ACC112 (cell line): Measurements from ENCODE around the gene NKAIN1.

Experiments
- H2AFZ ChIP-seq: fragments of 200-600 bp; sonication (generic); one replicate; pipeline ENCODE4 v1.6.0; 2017; ENCODE audit warnings: antibody characterized with exemption, low read length; ENCODE audit not compliant: unreplicated experiment
- H3K27ac ChIP-seq: fragments of 200-600 bp; sonication (generic); 2 replicates; pipeline ENCODE4 v1.5.1; 2014; ENCODE audit warnings: low read depth, mild to moderate bottlenecking, antibody characterized with exemption, low read length, moderate library complexity
- H3K27me3 ChIP-seq: fragments of 200-600 bp; sonication (generic); 2 replicates; pipeline ENCODE4 v1.6.1; 2014; ENCODE audit warnings: mild to moderate bottlenecking, antibody characterized with exemption, low read length, moderate library complexity, mixed read lengths; ENCODE audit not compliant: insufficient read depth
- H3K36me3 ChIP-seq: fragments of 200-600 bp; sonication (generic); 2 replicates; pipeline ENCODE4 v1.6.1; 2016; ENCODE audit warnings: mild to moderate bottlenecking, antibody characterized with exemption, low read length, moderate library complexity, mixed read lengths; ENCODE audit not compliant: insufficient read depth
- H3K4me1 ChIP-seq: fragments of 200-600 bp; sonication (generic); one replicate; pipeline ENCODE4 v1.6.1; 2016; ENCODE audit warnings: low read length, mixed read lengths; ENCODE audit not compliant: insufficient read depth, unreplicated experiment, control insufficient read depth
- H3K4me3 ChIP-seq: fragments of 200-600 bp; sonication (generic); 2 replicates; pipeline ENCODE4 v1.5.1; 2014; ENCODE audit warnings: mild to moderate bottlenecking, low read depth, low read length
- H3K79me2 ChIP-seq: fragments of 200-600 bp; sonication (generic); one replicate; pipeline ENCODE4 v1.6.0; 2016; ENCODE audit warnings: low read length; ENCODE audit not compliant: control insufficient read depth, unreplicated experiment, insufficient read depth

Gene NKAIN1

DNA sequence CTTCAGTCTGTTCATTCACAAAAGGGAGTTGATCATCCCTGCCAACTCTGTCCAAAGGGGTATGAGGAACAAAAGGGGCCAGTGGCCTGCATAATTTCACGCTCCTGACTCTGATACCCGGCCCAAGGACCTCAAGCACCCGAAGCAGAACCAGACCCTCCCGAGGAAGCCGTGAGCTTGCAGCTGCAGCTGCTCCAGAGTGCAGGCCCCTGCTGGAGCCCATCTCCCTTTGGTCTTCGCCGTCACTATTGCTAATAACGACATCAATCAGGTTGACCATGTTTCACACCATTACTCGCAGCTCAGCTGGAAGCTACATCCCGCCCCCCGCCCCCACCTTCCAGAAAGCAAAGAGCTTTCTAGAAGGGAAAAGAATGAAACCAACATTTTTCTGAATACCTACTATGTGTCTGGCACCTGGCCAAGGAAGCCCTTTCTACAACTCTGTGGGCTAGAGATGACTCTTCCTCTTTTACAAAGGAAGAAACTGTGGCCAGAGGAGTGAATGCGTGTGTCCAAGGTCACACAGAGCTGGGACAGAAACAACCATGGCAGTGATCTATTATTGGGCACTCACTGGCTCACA, 5.5 kb downstream of the NKAIN1 start:
- H3K4me1 ChIP-seq, result peaks cover 4% of the 10 kb centered on the region
- H2AFZ ChIP-seq, result no peak overlapping the region
- H3K36me3 ChIP-seq, result no peaks in the 10 kb centered on the region
- H3K27ac ChIP-seq, result no peak overlapping the region
- no peak overlapping the region for H3K4me3 ChIP-seq
- H3K27me3 ChIP-seq, result peaks cover 54% of the 10 kb centered on the region
- H3K79me2 ChIP-seq, result no peaks in the 10 kb centered on the region

DNA sequence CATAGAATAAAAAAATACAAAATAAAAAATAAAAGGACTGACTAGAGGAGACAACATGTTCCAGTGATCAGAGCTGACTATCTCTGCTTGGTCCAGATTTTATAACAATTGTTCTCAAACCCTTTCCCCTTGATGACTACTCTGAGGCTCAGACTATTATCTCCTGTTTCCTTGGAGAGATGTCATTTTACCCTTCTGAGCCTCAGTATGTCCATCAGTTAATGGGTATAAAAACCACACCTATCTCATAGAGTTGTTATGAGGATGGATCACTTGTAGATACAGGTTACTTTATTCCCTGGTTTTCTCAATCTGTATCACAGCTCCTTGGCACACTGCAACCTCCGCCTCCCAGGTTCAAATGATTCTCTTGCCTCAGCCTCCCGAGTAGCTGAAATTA, 7.0 kb downstream of the NKAIN1 start:
- Histone ChIP-seq H3K4me3 (no peak overlapping the region), H3K36me3 (no peaks in the 10 kb centered on the region), H3K27me3 (peaks cover 39% of the 10 kb centered on the region), H2AFZ (no peak overlapping the region), H3K27ac (no peak overlapping the region), H3K4me1 (no peaks in the 10 kb centered on the region), H3K79me2 (no peaks in the 10 kb centered on the region)

DNA sequence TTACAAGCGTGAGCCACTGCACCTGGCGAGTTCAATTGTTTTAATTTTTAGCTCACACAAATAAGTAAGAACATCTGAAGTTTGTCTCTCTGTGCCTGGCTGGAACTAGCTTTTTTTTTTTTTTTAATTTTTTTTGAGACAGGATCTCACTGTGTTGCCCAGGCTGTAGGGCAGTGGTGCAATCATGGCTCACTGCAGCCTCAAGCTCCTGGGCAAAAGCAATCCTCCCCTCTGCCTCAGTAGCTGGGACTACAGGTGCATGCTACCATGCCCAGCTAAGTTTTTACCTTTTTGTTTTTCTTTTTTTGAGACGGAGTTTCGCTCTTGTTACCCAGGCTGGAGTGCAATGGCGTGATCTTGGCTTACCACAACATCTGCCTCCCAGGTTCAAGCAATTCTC, 7.9 kb downstream of the NKAIN1 start:
- Histone ChIP-seq H3K4me3 (no peak overlapping the region), H3K36me3 (no peaks in the 10 kb centered on the region), H3K27ac (no peak overlapping the region), H3K27me3 (peaks cover 31% of the 10 kb centered on the region), H2AFZ (no peak overlapping the region), H3K4me1 (no peaks in the 10 kb centered on the region), H3K79me2 (no peaks in the 10 kb centered on the region)

DNA sequence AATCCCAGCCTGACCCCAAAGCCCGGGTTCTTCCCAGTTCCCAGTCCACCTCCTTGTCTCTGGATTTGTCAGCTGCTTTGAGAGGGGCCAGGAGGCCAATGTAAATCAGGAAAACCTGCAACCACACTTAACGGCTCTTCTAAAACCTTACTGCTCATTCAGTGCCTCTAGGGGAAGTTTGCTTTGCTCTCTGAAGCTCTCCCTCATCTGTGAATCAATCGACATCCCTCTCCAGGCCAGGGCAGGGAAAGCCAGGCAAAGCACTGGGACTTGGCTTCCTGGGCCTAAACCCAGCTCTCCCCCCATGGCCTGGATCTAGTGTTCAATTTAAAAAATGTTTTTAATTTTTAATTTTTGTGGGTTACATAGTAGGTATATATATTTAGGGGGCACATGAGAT, 9.3 kb downstream of the NKAIN1 start:
- Histone ChIP-seq H3K27ac (no peak overlapping the region), H3K4me3 (no peak overlapping the region), H3K79me2 (no peaks in the 10 kb centered on the region), H2AFZ (no peak overlapping the region), H3K27me3 (peaks cover 22% of the 10 kb centered on the region; the same call in 1 of the 2 replicates), H3K36me3 (no peaks in the 10 kb centered on the region), H3K4me1 (no peaks in the 10 kb centered on the region)

DNA sequence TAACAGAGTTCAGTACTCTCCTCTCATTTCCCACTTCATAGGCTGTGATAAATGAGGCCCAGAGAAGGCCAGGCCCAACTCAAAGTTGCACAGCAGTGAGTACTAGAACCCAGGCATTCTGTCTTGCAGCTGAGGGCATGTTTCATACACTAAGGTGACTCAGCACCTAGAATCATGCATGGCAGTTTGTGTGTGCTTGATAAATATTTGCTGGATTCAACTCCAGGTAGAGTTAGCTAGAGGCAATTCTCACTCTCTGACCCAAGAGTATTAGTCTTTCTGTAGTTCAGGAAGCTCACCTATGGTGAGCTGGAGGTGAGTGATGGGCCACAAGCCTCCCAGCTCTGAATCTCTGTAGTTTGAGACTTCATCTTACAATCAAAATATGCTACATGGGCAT, 10.7 kb downstream of the NKAIN1 start:
- no peaks in the 10 kb centered on the region for H3K36me3 ChIP-seq
- H3K4me1 ChIP-seq, result no peaks in the 10 kb centered on the region
- no peaks in the 10 kb centered on the region for H3K79me2 ChIP-seq
- peaks cover 17% of the 10 kb centered on the region for H3K27me3 ChIP-seq
- no peak overlapping the region for H3K27ac ChIP-seq
- no peak overlapping the region for H2AFZ ChIP-seq
- H3K4me3 ChIP-seq, result no peak overlapping the region

DNA sequence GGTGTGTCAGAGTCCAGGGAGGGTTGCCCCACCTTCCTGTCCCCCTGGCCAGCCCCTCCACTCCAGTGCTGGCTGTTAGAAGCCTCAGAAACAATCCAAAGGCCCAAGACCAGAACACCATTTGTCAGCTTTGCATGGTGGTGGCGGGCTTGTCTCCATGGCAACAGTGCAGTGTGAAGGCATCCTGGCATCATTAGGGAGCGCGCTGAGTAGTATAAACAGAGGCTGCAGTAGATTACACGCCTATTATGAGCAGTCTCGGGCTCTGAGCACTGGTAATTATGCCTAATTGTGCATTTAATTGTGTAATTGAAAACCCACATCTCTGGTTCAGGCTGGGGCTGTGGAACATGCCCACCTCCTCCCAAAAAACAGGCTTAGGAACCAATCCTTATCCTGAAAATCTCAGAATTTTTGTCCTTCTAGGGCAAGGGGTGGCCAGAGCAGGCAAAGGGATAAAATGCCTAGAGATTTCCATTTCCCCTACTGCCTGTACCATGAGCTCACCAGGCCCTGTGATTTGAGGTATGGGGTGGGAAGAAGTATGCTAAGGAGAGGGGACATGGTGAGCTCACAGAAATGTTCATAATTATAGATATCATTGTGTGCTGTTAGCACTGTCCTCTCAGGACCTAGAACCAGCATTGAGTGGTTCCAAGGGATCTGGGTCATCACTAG, 11.7 kb downstream of the NKAIN1 start:
- no peaks in the 10 kb centered on the region for H3K36me3 ChIP-seq
- no peaks in the 10 kb centered on the region for H3K4me1 ChIP-seq
- H3K4me3 ChIP-seq, result no peak overlapping the region
- H3K27me3 ChIP-seq, result peaks cover 19% of the 10 kb centered on the region
- no peak overlapping the region for H3K27ac ChIP-seq
- no peaks in the 10 kb centered on the region for H3K79me2 ChIP-seq
- no peak overlapping the region for H2AFZ ChIP-seq

DNA sequence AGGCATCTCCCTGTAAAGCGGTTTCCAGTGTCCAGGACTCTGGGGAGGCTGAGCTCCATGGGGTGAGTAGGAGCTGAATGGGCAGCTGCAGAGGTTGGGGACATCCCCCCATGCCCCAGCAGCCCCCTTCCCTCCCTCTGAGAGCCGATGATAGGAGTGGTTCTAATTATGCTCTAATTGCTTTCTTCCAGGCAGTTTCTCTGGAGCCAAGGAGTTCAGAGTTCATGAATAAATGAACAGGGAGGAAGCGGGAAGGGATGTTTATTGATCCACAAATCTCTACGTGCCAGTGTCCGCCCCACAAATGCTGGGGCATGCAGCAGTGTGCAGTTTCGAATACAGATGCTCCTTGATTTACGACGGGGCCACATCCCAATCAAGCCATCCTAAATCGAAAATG, 15.6 kb downstream of the NKAIN1 start:
- Histone ChIP-seq H3K4me3 (no peak overlapping the region), H2AFZ (no peak overlapping the region), H3K4me1 (no peaks in the 10 kb centered on the region), H3K79me2 (no peaks in the 10 kb centered on the region), H3K36me3 (no peaks in the 10 kb centered on the region), H3K27me3 (peaks cover 19% of the 10 kb centered on the region), H3K27ac (no peak overlapping the region)

DNA sequence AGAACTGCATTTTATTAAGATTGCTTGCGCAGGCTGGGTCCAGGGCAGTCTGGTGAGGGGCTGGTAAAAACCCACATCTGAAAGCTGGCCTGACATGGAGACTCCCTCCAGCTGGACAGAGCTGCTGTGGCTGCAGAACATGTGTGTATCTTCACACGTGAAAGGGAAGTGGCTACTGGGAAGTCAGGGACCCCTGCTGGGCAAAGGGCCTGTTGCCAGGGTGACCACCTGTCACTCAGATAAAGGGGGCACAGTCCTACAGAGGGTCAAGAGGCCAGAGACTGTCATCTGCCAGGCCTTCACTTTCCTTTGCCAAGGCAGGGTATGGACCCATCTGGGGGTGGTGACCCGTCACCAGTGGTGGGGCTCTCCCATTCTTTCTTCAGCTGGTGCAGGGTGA, 17.5 kb downstream of the NKAIN1 start:
- peaks cover 19% of the 10 kb centered on the region for H3K27me3 ChIP-seq
- H3K4me3 ChIP-seq, result no peak overlapping the region
- no peaks in the 10 kb centered on the region for H3K4me1 ChIP-seq
- no peaks in the 10 kb centered on the region for H3K79me2 ChIP-seq
- H2AFZ ChIP-seq, result no peak overlapping the region
- H3K27ac ChIP-seq, result no peak overlapping the region
- no peaks in the 10 kb centered on the region for H3K36me3 ChIP-seq

DNA sequence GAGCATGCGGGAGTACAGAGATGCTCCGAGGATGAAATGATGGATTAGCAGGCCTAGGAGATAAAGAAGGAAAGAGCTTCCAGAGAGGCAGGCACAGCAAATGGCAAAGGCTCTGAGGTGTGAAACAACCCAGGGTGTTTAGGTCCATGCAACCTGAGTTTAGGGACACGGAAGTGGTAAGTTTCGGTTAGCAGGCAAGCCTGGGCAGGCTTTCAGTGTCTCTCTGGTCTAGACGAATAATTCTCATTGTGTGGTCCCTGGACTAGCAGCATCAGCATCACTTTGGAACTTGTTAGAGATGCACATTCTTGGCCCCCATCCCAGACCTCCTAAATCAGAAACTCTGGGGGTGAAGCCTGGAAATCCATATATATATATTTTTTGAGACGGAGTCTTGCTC, 18.6 kb downstream of the NKAIN1 start:
- Histone ChIP-seq H3K27me3 (peaks cover 19% of the 10 kb centered on the region), H2AFZ (no peak overlapping the region), H3K4me3 (no peak overlapping the region), H3K36me3 (no peaks in the 10 kb centered on the region), H3K79me2 (no peaks in the 10 kb centered on the region), H3K4me1 (no peaks in the 10 kb centered on the region), H3K27ac (no peak overlapping the region)

DNA sequence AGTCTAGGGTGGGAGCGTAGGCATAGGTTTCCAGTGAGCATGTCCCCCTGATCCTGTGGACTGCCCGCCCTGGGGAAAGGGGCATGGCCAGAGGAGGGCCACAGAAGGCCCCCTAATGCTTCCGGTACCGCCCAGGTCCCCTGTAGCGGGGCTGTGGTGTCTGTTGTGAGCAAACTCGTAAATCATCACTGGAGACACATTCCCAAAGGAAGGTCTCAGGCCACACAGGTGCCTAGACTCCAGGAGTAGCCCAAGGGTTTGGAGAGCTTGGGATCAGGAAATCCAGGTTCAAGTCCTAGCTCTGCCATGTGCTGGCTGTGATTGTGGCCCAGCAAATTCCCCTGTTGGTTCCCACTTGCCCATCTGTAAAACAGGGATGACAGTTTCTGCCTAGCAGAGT, 20.2 kb downstream of the NKAIN1 start:
- H3K79me2 ChIP-seq, result no peaks in the 10 kb centered on the region
- H3K4me3 ChIP-seq, result no peak overlapping the region
- H3K27ac ChIP-seq, result no peak overlapping the region
- no peaks in the 10 kb centered on the region for H3K36me3 ChIP-seq
- peaks cover 14% of the 10 kb centered on the region for H3K27me3 ChIP-seq
- no peak overlapping the region for H2AFZ ChIP-seq
- H3K4me1 ChIP-seq, result no peaks in the 10 kb centered on the region

DNA sequence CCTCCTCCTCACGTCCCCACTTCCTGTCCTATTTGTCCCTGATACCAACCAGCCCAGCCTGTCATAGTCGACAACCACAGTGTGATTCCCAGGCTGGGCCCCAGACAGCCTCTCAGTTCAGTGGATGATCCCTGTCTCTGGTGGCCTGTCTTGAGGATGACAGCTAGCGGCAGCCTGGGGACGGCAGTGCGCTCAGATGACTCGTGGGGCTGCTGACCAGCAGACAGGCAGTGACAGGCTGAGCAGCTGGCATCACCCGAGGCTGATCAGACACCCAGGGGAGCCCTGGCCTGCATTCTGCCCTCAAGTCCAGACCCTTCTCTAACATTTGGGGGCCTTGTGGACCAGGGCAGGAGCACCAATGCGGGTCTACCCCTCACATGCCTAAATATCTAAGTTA, 21.0 kb downstream of the NKAIN1 start:
- Histone ChIP-seq H3K36me3 (no peaks in the 10 kb centered on the region), H3K27me3 (peaks cover 8% of the 10 kb centered on the region; the same call in 1 of the 2 replicates), H3K27ac (no peak overlapping the region), H3K4me1 (no peaks in the 10 kb centered on the region), H3K4me3 (no peak overlapping the region), H3K79me2 (no peaks in the 10 kb centered on the region), H2AFZ (no peak overlapping the region)
